Activated naive CD4-positive, alpha-beta T cell treated with anti-CD3 and anti-CD28 coated beads, Interleukin-2, amount 50 U/mL, for 24 hours (primary cell): ENCODE measurements around the gene SNTG2.
"Not testable (repeated sequence)": the region's sequence is repeated elsewhere in the genome, so short reads cannot be mapped to it uniquely, and the experiment has no call there.

Experiments used
- H3K27ac Mint-ChIP-seq: one replicate; pipeline ENCODE4 v1.8.0; 2021; ENCODE audit warnings: mild to moderate bottlenecking, mixed read lengths
- H3K27me3 Mint-ChIP-seq: one replicate; pipeline ENCODE4 v1.8.0; 2021; ENCODE audit warnings: mixed read lengths
- H3K36me3 Mint-ChIP-seq: one replicate; pipeline ENCODE4 v1.8.0; 2021; ENCODE audit warnings: mixed read lengths
- H3K4me1 Mint-ChIP-seq: one replicate; pipeline ENCODE4 v1.8.0; 2021; ENCODE audit warnings: mixed read lengths
- H3K4me3 Mint-ChIP-seq: one replicate; pipeline ENCODE4 v1.8.0; 2021; ENCODE audit warnings: mild to moderate bottlenecking, mixed read lengths
- H3K9me3 Mint-ChIP-seq: one replicate; pipeline ENCODE4 v1.8.0; 2021; ENCODE audit warnings: mixed read lengths

Gene SNTG2

DNA sequence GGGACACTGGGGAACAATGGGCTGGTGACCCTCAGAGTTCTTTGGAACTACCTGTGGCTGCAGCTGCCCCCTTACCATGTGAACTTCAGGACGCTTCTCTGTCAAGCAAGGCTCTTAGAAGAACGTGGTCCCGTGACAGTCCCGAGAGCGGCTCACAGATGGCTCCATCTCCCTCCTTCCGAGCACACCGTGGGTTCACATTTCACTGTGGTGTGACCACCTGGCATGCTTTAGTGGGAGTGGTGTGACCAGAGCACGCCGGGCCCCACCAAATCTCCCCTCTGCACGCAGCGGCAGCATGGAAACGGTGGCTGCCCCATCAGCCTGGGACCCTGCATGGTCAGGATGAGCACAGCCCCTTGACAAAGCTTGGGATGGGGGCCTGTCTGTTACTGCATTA is 452.9 kb downstream of the SNTG2 start:
- no peaks in the 10 kb centered on the region for H3K27me3 Mint-ChIP-seq
- H3K36me3 Mint-ChIP-seq = no peaks in the 10 kb centered on the region
- H3K4me1 Mint-ChIP-seq = peaks cover 5% of the 10 kb centered on the region
- H3K27ac Mint-ChIP-seq = no peak overlapping the region
- H3K4me3 Mint-ChIP-seq = no peak overlapping the region
- no peaks in the 10 kb centered on the region for H3K9me3 Mint-ChIP-seq

DNA sequence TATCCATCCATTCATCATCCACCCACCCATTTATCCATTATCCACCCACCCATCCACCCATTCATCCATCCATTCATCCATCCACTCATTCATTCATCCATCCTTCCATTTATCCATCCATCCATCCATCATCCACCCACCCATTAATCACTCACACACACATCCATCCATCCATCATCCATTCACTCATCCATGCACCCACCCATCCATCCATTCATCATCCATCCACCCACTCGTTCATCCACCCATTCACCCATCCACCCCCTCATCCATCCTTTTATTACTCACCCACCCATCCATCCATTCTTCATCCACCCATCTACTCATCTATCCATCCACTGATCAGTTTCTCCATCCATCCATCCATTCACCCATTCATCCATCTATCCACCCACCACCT is 454.5 kb downstream of the SNTG2 start:
- Mint-ChIP-seq H3K36me3 (no peaks in the 10 kb centered on the region), H3K4me1 (peaks cover 5% of the 10 kb centered on the region), H3K27ac (no peak overlapping the region), H3K9me3 (no peaks in the 10 kb centered on the region), H3K27me3 (no peaks in the 10 kb centered on the region), H3K4me3 (no peak overlapping the region)

DNA sequence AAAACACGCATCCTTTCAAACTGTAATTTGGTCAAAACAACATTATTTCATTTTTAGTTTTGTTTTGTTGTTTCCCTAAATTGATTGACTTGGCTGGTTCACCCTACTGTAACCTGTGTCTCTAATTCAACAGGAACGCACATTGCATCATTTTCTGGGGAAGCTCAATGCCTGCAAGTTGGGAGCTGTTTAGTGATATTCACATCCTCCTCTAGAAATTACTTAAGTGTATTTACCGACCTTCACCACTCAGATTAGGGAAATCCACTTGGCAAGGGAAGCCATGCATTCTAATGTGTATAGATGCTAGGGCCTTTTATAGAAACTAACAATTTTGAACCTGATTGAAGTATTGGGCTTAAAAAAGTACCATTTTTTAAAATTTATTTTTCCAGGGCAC is 455.3 kb downstream of the SNTG2 start:
- H3K4me3 Mint-ChIP-seq = no peak overlapping the region
- H3K27ac Mint-ChIP-seq = no peak overlapping the region
- H3K9me3 Mint-ChIP-seq = no peaks in the 10 kb centered on the region
- no peaks in the 10 kb centered on the region for H3K27me3 Mint-ChIP-seq
- H3K4me1 Mint-ChIP-seq = peaks cover 5% of the 10 kb centered on the region
- no peaks in the 10 kb centered on the region for H3K36me3 Mint-ChIP-seq

DNA sequence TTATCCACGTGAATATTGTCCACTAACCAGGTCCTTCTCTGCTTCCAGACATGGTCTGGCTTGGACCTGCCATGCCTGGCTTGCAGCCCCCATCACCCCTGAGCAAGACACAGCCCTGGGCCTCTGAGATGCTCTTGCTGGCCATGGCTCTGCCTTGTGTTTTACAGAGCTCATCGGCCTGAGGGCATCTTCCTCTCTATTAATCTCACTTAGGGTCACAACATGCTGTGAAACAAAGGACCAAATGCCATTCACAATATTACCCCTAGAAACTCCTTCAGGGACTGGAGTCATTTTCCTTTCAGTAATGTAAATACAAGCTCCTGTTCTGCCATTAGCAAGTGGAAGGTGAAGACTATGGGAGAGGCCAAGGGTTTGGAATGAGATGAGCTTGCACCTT is 455.8 kb downstream of the SNTG2 start:
- Mint-ChIP-seq H3K4me3 (no peak overlapping the region), H3K27ac (no peak overlapping the region), H3K27me3 (no peaks in the 10 kb centered on the region), H3K9me3 (no peaks in the 10 kb centered on the region), H3K4me1 (peaks cover 5% of the 10 kb centered on the region), H3K36me3 (no peaks in the 10 kb centered on the region)

DNA sequence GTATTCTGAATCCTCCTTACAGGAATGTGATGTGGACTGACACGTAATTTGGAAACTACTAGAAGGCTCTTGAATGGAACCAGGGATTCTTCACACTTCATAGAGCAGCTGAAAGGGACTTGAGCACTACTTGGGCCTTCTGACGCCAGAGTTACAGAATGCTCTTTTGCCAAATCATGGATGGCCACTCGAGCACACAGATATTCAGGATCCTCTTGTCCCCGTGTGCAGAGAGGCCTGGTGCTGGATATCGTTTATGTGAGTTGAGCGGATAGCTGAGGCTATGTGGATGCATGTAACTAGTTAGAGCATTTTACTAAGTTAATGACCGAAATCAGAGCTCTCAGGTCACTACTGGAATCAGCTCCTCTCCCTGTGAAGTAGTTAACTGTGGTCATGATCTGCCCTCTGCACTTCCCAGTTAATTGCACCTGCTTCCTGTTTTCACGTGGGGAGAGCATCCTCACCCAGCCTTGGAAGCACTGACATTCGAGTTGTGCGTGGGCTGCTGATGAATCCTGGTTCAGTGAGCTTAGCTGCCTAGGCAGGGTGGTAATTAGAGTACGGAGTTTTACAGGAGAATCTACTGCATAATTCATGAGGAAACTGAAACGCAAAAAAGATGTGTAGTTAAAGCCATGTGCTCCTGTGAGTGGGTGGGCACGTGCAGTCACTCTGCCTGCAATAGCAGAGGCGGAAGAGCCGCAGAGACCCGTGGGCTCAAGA is 457.5 kb downstream of the SNTG2 start:
- H3K4me3 Mint-ChIP-seq = no peak overlapping the region
- no peak overlapping the region for H3K27ac Mint-ChIP-seq
- no peaks in the 10 kb centered on the region for H3K36me3 Mint-ChIP-seq
- H3K27me3 Mint-ChIP-seq = no peaks in the 10 kb centered on the region
- peaks cover 5% of the 10 kb centered on the region for H3K4me1 Mint-ChIP-seq
- no peaks in the 10 kb centered on the region for H3K9me3 Mint-ChIP-seq

DNA sequence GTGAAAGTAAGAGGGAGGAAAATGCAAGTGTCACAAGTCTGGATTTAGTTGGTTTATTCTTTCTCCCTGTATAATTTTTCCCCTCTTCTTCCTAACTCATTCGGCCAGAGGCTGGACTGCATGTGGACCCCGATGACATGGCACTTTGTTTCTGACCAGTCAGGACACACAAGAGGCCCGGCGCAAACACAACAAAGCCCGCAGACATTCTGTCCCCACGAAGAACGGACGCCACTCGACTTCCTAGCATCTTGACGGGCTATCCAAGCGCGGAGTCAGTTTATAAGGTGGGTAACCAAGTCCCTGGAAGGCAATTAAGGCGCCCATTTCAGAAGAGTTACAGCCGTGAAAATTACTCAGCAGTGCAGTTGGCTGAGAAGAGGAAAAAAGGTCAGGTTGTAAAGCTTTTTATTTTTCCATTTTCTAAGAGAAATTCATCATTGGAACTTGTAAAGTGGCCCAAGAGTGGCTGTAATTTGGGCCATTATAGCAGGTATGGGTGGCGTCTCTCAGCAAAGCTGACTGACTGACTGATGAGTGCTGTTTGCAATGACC is 462.6 kb downstream of the SNTG2 start, which contains the start of gene TPO:
TSS of gene TPO (plus strand) at position 308 of the 555 bp plus-strand sequence. CDS start 946 bp downstream, outside the sequence.
- no peaks in the 10 kb centered on the region for H3K36me3 Mint-ChIP-seq
- no peaks in the 10 kb centered on the region for H3K4me1 Mint-ChIP-seq
- no peak within 1 kb of the TSS for H3K4me3 Mint-ChIP-seq
- H3K27ac Mint-ChIP-seq = no peak within 1 kb of the TSS
- H3K9me3 Mint-ChIP-seq = no peaks in the 10 kb centered on the region
- H3K27me3 Mint-ChIP-seq = no peaks in the 10 kb centered on the region

DNA sequence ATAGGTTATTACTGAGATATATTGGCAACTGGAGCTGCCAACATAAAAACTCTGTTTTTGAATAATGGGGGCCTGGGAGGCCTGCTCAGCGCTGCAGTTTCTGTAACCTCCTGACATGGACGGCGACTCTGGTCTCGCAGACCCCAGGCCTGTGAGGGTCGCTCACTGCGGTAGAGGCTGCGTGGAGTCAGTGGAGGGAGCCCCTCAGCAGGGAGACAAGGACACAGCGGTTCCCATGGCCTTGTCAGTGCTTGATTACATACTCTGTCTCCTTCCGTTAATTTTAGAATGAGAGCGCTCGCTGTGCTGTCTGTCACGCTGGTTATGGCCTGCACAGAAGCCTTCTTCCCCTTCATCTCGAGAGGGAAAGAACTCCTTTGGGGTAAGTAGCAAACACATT is 463.5 kb downstream of the SNTG2 start:
- Mint-ChIP-seq H3K9me3 (no peaks in the 10 kb centered on the region), H3K4me3 (no peak overlapping the region), H3K4me1 (no peaks in the 10 kb centered on the region), H3K27ac (no peak overlapping the region), H3K27me3 (no peaks in the 10 kb centered on the region), H3K36me3 (no peaks in the 10 kb centered on the region)

DNA sequence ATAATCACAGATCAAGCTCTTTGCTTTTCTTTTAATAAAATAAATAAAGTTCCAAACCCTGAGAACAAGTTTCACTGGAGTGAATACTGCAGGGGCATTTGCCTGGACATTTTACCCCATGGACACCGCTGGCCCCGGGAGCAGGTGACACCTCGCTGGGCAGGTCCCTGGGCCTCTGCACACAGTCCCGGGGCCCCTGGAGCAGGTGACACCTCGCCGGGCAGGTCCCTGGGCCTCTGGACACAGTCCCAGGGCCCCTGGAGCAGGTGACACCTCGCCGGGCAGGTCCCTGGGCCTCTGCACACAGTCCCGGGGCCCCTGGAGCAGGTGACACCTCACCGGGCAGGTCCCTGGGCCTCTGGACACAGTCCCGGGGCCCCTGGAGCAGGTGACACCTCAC is 464.3 kb downstream of the SNTG2 start:
- not testable (repeated sequence) for H3K4me3 Mint-ChIP-seq, H3K36me3 Mint-ChIP-seq

DNA sequence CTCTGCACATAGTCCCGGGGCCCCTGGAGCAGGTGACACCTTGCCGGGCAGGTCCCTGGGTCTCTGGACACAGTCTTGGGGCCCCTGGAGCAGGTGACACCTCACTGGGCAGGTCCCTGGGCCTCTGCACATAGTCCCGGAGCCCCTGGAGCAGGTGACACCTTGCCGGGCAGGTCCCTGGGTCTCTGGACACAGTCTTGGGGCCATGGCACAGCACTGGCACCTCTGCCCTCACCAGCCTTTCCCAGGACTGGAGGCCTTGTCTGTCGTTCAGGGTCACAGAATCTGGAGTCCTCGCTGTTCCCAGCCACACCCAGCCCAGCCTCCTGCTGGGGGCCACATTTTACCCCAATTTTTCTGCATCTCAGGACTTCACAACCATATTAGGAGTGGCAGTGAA is 464.9 kb downstream of the SNTG2 start:
- H3K27ac Mint-ChIP-seq = no peak overlapping the region
- H3K4me3 Mint-ChIP-seq = no peak overlapping the region
- no peaks in the 10 kb centered on the region for H3K9me3 Mint-ChIP-seq
- H3K27me3 Mint-ChIP-seq = no peaks in the 10 kb centered on the region
- H3K4me1 Mint-ChIP-seq = no peaks in the 10 kb centered on the region
- no peaks in the 10 kb centered on the region for H3K36me3 Mint-ChIP-seq

More for the DNA sequence above, 464.3 kb downstream of the SNTG2 start:
- H3K27ac Mint-ChIP-seq, H3K27me3 Mint-ChIP-seq, H3K9me3 Mint-ChIP-seq, H3K4me1 Mint-ChIP-seq: not testable (repeated sequence)
